Measurements from ENCODE around the gene NOL12.

NOL12 gene

GRCh38 chr22:37728620-37729019 lies 42.5 kb downstream of the NOL12 start:
- no peak overlapping the region for H3K9ac ChIP-seq (ENCODE audit: low read depth, low read length)
- H3K4me1 ChIP-seq (ENCODE audit: insufficient read depth, low read length) = 0 out of 2 replicates have a peak, but pooled peaks cover 4% of the 10 kb centered on the region
- H3K9me3 ChIP-seq (ENCODE audit: control insufficient read depth, insufficient read depth, low read length) = no peaks in the 10 kb centered on the region
- peaks cover 5% of the 10 kb centered on the region; the same call in 1 of the 2 replicates for H3K36me3 ChIP-seq (ENCODE audit: insufficient read depth, low read length)

GRCh38 chr22:37731804-37732471 lies 45.8 kb downstream of the NOL12 start:
- no peaks in the 10 kb centered on the region for H3K9me3 ChIP-seq (ENCODE audit: control insufficient read depth, insufficient read depth, low read length)
- H3K4me1 ChIP-seq (ENCODE audit: insufficient read depth, low read length) = 0 out of 2 replicates have a peak, but pooled peaks cover 4% of the 10 kb centered on the region
- H3K36me3 ChIP-seq (ENCODE audit: insufficient read depth, low read length) = no peaks in the 10 kb centered on the region
- no peak overlapping the region for H3K9ac ChIP-seq (ENCODE audit: low read depth, low read length)

- H3K36me3 ChIP-seq (ENCODE audit: insufficient read depth, low read length) = no peaks in the 10 kb centered on the region
- no peaks in the 10 kb centered on the region for H3K9me3 ChIP-seq (ENCODE audit: control insufficient read depth, insufficient read depth, low read length)
- no peak overlapping the region for H3K9ac ChIP-seq (ENCODE audit: low read depth, low read length)
- H3K4me1 ChIP-seq (ENCODE audit: insufficient read depth, low read length) = 0 out of 2 replicates have a peak, but pooled peaks cover 4% of the 10 kb centered on the region
These were observed 46.8 kb downstream of the NOL12 start for GRCh38 chr22:37732699-37733607.

- Histone ChIP-seq H3K9me3 (ENCODE audit: control insufficient read depth, insufficient read depth, low read length) (no peaks in the 10 kb centered on the region), H3K9ac (ENCODE audit: low read depth, low read length) (no peak overlapping the region), H3K36me3 (ENCODE audit: insufficient read depth, low read length) (no peaks in the 10 kb centered on the region), H3K4me1 (ENCODE audit: insufficient read depth, low read length) (0 out of 2 replicates have a peak, but pooled peaks cover 4% of the 10 kb centered on the region)
These were observed 47.7 kb downstream of the NOL12 start for GRCh38 chr22:37733625-37734401.

- no peak overlapping the region for H3K9ac ChIP-seq (ENCODE audit: low read depth, low read length)
- no peaks in the 10 kb centered on the region for H3K36me3 ChIP-seq (ENCODE audit: insufficient read depth, low read length)
- H3K9me3 ChIP-seq (ENCODE audit: control insufficient read depth, insufficient read depth, low read length) = no peaks in the 10 kb centered on the region
- H3K4me1 ChIP-seq (ENCODE audit: insufficient read depth, low read length) = 0 out of 2 replicates have a peak, but pooled peaks cover 4% of the 10 kb centered on the region
These were observed 48.2 kb downstream of the NOL12 start for GRCh38 chr22:37734402-37734700.

GRCh38 chr22:37734964-37735451 lies 48.9 kb downstream of the NOL12 start:
- 0 out of 2 replicates have a peak, but pooled peaks cover under 1% of the 10 kb centered on the region for H3K4me1 ChIP-seq (ENCODE audit: insufficient read depth, low read length)

DNA sequence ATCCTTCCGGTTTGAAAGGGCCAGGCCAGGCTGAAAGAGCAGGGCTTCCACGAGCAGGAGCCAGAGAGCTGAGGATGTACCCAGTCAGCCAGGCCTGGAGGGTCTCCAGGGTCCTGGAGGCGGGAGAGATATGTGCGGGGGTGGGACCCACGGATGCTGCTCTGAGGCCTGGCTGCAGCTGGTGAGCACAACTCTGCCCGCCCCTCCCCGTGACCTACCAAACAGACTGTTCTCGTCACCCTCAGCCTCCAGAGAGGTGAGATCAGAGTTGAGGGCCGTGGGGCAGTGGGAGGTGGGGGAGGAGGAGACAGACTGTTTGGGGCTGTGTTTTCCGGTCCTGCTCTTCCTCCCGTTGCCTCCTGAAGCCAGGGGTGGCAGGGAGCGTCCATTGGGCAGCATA lies 52.9 kb downstream of the NOL12 start:
- peaks cover 12% of the 10 kb centered on the region; the same call in 1 of the 2 replicates for H3K4me1 ChIP-seq (ENCODE audit: insufficient read depth, low read length)
- no peak overlapping the region for H3K9ac ChIP-seq (ENCODE audit: low read depth, low read length)
- H3K9me3 ChIP-seq (ENCODE audit: control insufficient read depth, insufficient read depth, low read length) = no peaks in the 10 kb centered on the region
- no peaks in the 10 kb centered on the region for H3K36me3 ChIP-seq (ENCODE audit: insufficient read depth, low read length)

More at GRCh38 chr22:37734964-37735451, 48.9 kb downstream of the NOL12 start:
- Histone ChIP-seq H3K36me3 (ENCODE audit: insufficient read depth, low read length) (no peaks in the 10 kb centered on the region), H3K9me3 (ENCODE audit: control insufficient read depth, insufficient read depth, low read length) (no peaks in the 10 kb centered on the region), H3K9ac (ENCODE audit: low read depth, low read length) (no peak overlapping the region)

DNA sequence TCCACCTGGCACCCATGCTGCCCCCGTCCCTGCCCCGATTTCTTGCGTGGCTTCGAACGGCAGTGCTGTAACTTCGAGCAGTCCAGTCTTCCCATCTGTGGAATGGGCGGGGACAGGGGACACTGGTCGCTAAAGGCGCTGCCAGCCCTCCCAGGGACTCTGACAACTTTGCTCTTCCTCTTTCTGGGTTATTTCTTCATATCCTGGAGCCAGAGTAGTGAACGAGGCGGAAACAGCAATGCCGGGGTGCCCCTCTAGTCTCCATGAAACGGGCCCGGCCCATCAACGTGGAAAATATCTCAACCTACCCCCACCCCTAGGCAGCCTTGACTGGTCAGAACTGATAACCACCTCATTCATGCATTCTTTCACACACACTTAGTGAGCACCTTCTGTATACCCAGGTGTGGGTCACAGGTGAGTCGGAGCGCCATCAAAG lies 53.5 kb downstream of the NOL12 start:
- no peaks in the 10 kb centered on the region for H3K36me3 ChIP-seq (ENCODE audit: insufficient read depth, low read length)
- no peaks in the 10 kb centered on the region for H3K9me3 ChIP-seq (ENCODE audit: control insufficient read depth, insufficient read depth, low read length)
- no peak overlapping the region for H3K9ac ChIP-seq (ENCODE audit: low read depth, low read length)
- peaks cover 12% of the 10 kb centered on the region; the same call in 1 of the 2 replicates for H3K4me1 ChIP-seq (ENCODE audit: insufficient read depth, low read length)

GRCh38 chr22:37740455-37741311 lies 54.5 kb downstream of the NOL12 start:
- no peak overlapping the region for H3K9ac ChIP-seq (ENCODE audit: low read depth, low read length)
- H3K36me3 ChIP-seq (ENCODE audit: insufficient read depth, low read length) = no peaks in the 10 kb centered on the region
- no peaks in the 10 kb centered on the region for H3K9me3 ChIP-seq (ENCODE audit: control insufficient read depth, insufficient read depth, low read length)
- H3K4me1 ChIP-seq (ENCODE audit: insufficient read depth, low read length) = peaks cover 12% of the 10 kb centered on the region; the same call in 1 of the 2 replicates

- H3K9ac ChIP-seq (ENCODE audit: low read depth, low read length) = no peak overlapping the region
- peaks cover 12% of the 10 kb centered on the region; the same call in 1 of the 2 replicates for H3K4me1 ChIP-seq (ENCODE audit: insufficient read depth, low read length)
These were observed 55.2 kb downstream of the NOL12 start for GRCh38 chr22:37741312-37741795.

DNA sequence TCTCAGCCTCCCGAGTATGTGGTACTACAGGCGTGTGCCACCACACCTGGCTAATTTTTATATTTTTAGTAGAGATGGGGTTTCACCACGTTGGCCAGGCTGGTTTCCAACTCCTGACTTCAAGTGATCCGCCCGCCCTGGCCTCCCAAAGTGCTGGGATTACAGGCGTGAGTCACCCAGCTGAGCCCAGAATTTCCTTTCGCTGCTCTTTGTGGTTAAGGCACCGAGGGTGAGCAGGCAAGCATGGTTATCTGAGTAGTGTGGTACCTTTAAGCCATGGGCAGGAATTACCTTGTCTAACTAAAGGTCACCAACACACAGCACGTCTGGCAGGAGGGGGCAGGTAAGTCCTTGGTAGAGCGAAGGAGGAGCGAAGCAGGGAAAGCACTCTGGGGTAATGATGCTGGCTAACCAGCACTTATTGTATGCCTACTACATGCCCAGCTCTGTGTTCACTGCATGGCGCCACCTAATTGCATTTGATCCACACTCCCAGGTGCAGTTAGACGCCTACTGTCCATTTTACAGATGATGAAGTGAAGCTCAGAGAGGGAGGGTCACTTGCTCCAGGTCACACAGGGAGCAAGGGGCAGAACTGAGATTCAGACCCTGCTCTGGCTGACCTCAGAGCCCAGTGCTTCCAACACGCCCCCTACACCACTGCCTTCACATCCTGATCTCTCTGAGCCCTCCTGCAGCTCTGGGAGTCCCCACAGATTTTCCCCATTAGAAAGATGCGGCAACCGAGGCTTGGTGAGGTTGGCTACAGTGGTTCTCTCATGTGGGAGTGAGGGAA lies 56.4 kb downstream of the NOL12 start:
- Histone ChIP-seq H3K9ac (ENCODE audit: low read depth, low read length) (no peak overlapping the region), H3K4me1 (ENCODE audit: insufficient read depth, low read length) (peaks cover 13% of the 10 kb centered on the region; the same call in 1 of the 2 replicates), H3K36me3 (ENCODE audit: insufficient read depth, low read length) (no peaks in the 10 kb centered on the region), H3K9me3 (ENCODE audit: control insufficient read depth, insufficient read depth, low read length) (no peaks in the 10 kb centered on the region)

More at GRCh38 chr22:37741312-37741795, 55.2 kb downstream of the NOL12 start:
- H3K36me3 ChIP-seq (ENCODE audit: insufficient read depth, low read length) = no peaks in the 10 kb centered on the region
- no peaks in the 10 kb centered on the region for H3K9me3 ChIP-seq (ENCODE audit: control insufficient read depth, insufficient read depth, low read length)

Data from ES-I3 (cell line).